Measurements from ENCODE around the gene RASGRF1.

The RASGRF1 gene

DNA sequence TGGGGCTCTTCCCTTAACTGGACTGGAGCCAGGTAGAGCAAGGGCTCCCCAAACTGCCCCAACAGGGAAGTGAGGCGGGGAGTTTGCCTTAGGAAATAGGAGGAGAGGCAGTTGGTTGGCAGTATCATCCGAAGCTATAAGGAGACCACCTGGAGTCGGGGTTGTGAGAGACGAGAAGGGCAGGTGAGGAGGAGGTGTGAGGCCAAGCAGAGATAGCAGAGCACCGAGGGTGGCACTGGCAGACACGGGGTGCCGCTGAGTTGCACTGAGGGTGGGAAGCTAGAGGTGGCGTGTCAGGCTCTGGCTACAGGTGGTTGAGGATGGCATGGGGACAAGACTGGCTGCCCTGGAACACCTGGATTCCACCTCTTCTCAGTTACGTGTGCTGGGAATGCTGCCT is 17.2 kb downstream of the RASGRF1 start:
- Histone ChIP-seq H3K4ac (ENCODE audit: low read depth in 1 of 2, low read length in 2 of 2) (no peak overlapping the region), H2AK5ac (ENCODE audit: low read length, severe bottlenecking) (no peak overlapping the region), H3K14ac (ENCODE audit: low read length in 2 of 2) (no peak overlapping the region), H2AFZ (ENCODE audit: low read depth, low read length) (no peak overlapping the region), H2BK5ac (ENCODE audit: low read depth, low read length, poor library complexity, severe bottlenecking) (no peak overlapping the region), H3K23ac (ENCODE audit: low read length in 2 of 2) (no peak overlapping the region), H3K4me1 (ENCODE audit: control insufficient read depth, insufficient read depth, low read depth, low read length) (no peaks in the 10 kb centered on the region), H3K9ac (ENCODE audit: low read length) (no peak overlapping the region), H2BK12ac (ENCODE audit: low read length in 2 of 2) (no peak overlapping the region), H3K4me2 (ENCODE audit: low read length, poor library complexity, severe bottlenecking) (no peak overlapping the region), H2BK120ac (ENCODE audit: low read depth, low read length) (no peak overlapping the region), H2BK15ac (ENCODE audit: low read depth, poor library complexity, severe bottlenecking) (no peak overlapping the region), H3K9me3 (ENCODE audit: control insufficient read depth, low read length) (no peaks in the 10 kb centered on the region), H4K8ac (ENCODE audit: low read length) (no peak overlapping the region), H3K4me3 (ENCODE audit: insufficient read depth in 1 of 2, low read depth in 1 of 2, low read length in 2 of 2) (no peak overlapping the region), H3K27ac (ENCODE audit: low read length, poor library complexity, severe bottlenecking) (no peak overlapping the region), H4K91ac (ENCODE audit: low read length) (no peak overlapping the region), H3K36me3 (ENCODE audit: control insufficient read depth in 1 of 2, insufficient read depth in 2 of 2, low read depth in 1 of 2, low read length in 2 of 2) (no peaks in the 10 kb centered on the region), H3K79me1 (replicated peaks; ENCODE audit: low read length, poor library complexity, severe bottlenecking) (no peaks in the 10 kb centered on the region), H3K18ac (ENCODE audit: low read depth in 1 of 2, low read length in 2 of 2) (no peak overlapping the region), H3K27me3 (ENCODE audit: control insufficient read depth in 1 of 2, insufficient read depth in 1 of 2, low read length in 2 of 2) (no peaks in the 10 kb centered on the region)
- 77% methylated on average over 9 of the region's 9 CpGs for WGBS
- no peak for DNase-seq

DNA sequence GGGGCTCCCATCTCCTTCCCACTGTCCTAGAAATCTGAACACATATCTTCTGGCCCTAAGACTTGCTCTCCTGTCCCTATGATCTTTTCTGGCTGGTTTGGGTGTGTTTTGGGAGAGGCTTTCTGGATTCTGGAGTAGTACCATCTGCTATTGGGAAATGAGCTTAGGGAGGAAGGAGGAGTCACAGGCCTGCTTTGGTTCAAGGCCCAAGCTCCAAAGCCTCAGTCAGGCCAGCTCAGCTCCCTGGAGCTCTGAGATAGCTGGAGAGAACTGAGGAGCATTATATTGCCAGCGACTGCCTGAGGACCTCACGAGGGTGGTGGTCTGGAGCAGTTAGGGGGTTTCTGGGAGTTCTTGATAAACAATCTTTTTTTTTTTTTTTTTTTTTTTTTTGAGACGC is 18.7 kb downstream of the RASGRF1 start:
- H3K36me3 ChIP-seq (ENCODE audit: control insufficient read depth in 1 of 2, insufficient read depth in 2 of 2, low read depth in 1 of 2, low read length in 2 of 2): no peaks in the 10 kb centered on the region
- H4K8ac ChIP-seq (ENCODE audit: low read length): no peak overlapping the region
- no peak overlapping the region for H2BK12ac ChIP-seq (ENCODE audit: low read length in 2 of 2)
- DNase-seq: no peak
- 60% methylated on average over 1 of the region's 3 CpGs for WGBS
- no peak overlapping the region for H2BK5ac ChIP-seq (ENCODE audit: low read depth, low read length, poor library complexity, severe bottlenecking)
- H3K23ac ChIP-seq (ENCODE audit: low read length in 2 of 2): no peak overlapping the region
- no peak overlapping the region for H2AFZ ChIP-seq (ENCODE audit: low read depth, low read length)
- H3K27me3 ChIP-seq (ENCODE audit: control insufficient read depth in 1 of 2, insufficient read depth in 1 of 2, low read length in 2 of 2): peaks cover 0 to 6% of the 10 kb centered on the region in 2 experiments
- H3K4me1 ChIP-seq (ENCODE audit: control insufficient read depth, insufficient read depth, low read depth, low read length): no peaks in the 10 kb centered on the region
- no peak overlapping the region for H3K4me2 ChIP-seq (ENCODE audit: low read length, poor library complexity, severe bottlenecking)
- no peak overlapping the region for H3K4ac ChIP-seq (ENCODE audit: low read depth in 1 of 2, low read length in 2 of 2)
- no peaks in the 10 kb centered on the region for H3K9me3 ChIP-seq (ENCODE audit: control insufficient read depth, low read length)
- no peak overlapping the region for H4K91ac ChIP-seq (ENCODE audit: low read length)
- H3K4me3 ChIP-seq (ENCODE audit: insufficient read depth in 1 of 2, low read depth in 1 of 2, low read length in 2 of 2): no peak overlapping the region
- H3K18ac ChIP-seq (ENCODE audit: low read depth in 1 of 2, low read length in 2 of 2): no peak overlapping the region
- no peaks in the 10 kb centered on the region for H3K79me1 ChIP-seq (replicated peaks; ENCODE audit: low read length, poor library complexity, severe bottlenecking)
- H3K14ac ChIP-seq (ENCODE audit: low read length in 2 of 2): no peak overlapping the region
- peak overlapping the region; percentile 6 for H3K9ac ChIP-seq (ENCODE audit: low read length)
- no peak overlapping the region for H2BK15ac ChIP-seq (ENCODE audit: low read depth, poor library complexity, severe bottlenecking)
- no peak overlapping the region for H2AK5ac ChIP-seq (ENCODE audit: low read length, severe bottlenecking)
- no peak overlapping the region for H2BK120ac ChIP-seq (ENCODE audit: low read depth, low read length)
- no peak overlapping the region for H3K27ac ChIP-seq (ENCODE audit: low read length, poor library complexity, severe bottlenecking)

- no peak overlapping the region for H3K9ac ChIP-seq (ENCODE audit: low read length)
- no peak overlapping the region for H2AFZ ChIP-seq (ENCODE audit: low read depth, low read length)
- no peak for DNase-seq
- 71% methylated on average over 2 of the region's 2 CpGs for WGBS
- no peak overlapping the region for H4K91ac ChIP-seq (ENCODE audit: low read length)
- no peak overlapping the region for H3K27ac ChIP-seq (ENCODE audit: low read length, poor library complexity, severe bottlenecking)
- H3K27me3 ChIP-seq (ENCODE audit: control insufficient read depth in 1 of 2, insufficient read depth in 1 of 2, low read length in 2 of 2): peaks cover 13 to 19% of the 10 kb centered on the region in 2 experiments
- H2BK15ac ChIP-seq (ENCODE audit: low read depth, poor library complexity, severe bottlenecking): no peak overlapping the region
- no peaks in the 10 kb centered on the region for H3K36me3 ChIP-seq (ENCODE audit: control insufficient read depth in 1 of 2, insufficient read depth in 2 of 2, low read depth in 1 of 2, low read length in 2 of 2)
- H3K4me1 ChIP-seq (ENCODE audit: control insufficient read depth, insufficient read depth, low read depth, low read length): peaks cover 2% of the 10 kb centered on the region
- H3K18ac ChIP-seq (ENCODE audit: low read depth in 1 of 2, low read length in 2 of 2): no peak overlapping the region
- H2AK5ac ChIP-seq (ENCODE audit: low read length, severe bottlenecking): no peak overlapping the region
- H3K4ac ChIP-seq (ENCODE audit: low read depth in 1 of 2, low read length in 2 of 2): no peak overlapping the region
- no peak overlapping the region for H2BK5ac ChIP-seq (ENCODE audit: low read depth, low read length, poor library complexity, severe bottlenecking)
- H3K23ac ChIP-seq (ENCODE audit: low read length in 2 of 2): no peak overlapping the region
- no peak overlapping the region for H3K4me3 ChIP-seq (ENCODE audit: insufficient read depth in 1 of 2, low read depth in 1 of 2, low read length in 2 of 2)
- no peaks in the 10 kb centered on the region for H3K79me1 ChIP-seq (replicated peaks; ENCODE audit: low read length, poor library complexity, severe bottlenecking)
- no peak overlapping the region for H3K4me2 ChIP-seq (ENCODE audit: low read length, poor library complexity, severe bottlenecking)
- H3K9me3 ChIP-seq (ENCODE audit: control insufficient read depth, low read length): no peaks in the 10 kb centered on the region
- H2BK120ac ChIP-seq (ENCODE audit: low read depth, low read length): no peak overlapping the region
- H2BK12ac ChIP-seq (ENCODE audit: low read length in 2 of 2): no peak overlapping the region
- H3K14ac ChIP-seq (ENCODE audit: low read length in 2 of 2): no peak overlapping the region
- no peak overlapping the region for H4K8ac ChIP-seq (ENCODE audit: low read length)
Measured at GRCh38 chr15:79068790-79069189, 21.8 kb downstream of the RASGRF1 start.

DNA sequence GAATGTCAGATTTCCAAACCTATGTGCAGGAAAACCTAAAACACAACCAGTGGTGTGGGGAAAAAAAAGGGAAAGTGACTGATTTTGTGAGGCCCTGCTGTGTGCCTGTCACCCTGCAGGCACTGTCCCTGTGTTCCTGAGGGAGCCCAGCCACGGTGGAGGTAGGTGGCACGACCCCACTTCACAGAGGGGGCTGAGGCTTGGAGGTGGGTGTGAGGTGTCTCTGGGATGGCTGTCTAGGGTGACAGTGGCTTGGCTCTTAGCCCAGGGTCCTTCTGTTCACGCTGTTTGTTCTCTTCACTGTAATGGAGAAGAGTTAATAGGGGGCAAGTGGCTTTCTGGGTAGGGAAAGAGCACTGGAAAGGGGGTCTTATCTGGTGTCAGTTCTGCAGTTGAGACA is 22.6 kb downstream of the RASGRF1 start:
- Histone ChIP-seq H3K27ac (ENCODE audit: low read length, poor library complexity, severe bottlenecking) (no peak overlapping the region), H2BK120ac (ENCODE audit: low read depth, low read length) (no peak overlapping the region), H3K36me3 (ENCODE audit: control insufficient read depth in 1 of 2, insufficient read depth in 2 of 2, low read depth in 1 of 2, low read length in 2 of 2) (no peaks in the 10 kb centered on the region), H3K23ac (ENCODE audit: low read length in 2 of 2) (no peak overlapping the region), H3K4me3 (ENCODE audit: insufficient read depth in 1 of 2, low read depth in 1 of 2, low read length in 2 of 2) (no peak overlapping the region), H3K18ac (ENCODE audit: low read depth in 1 of 2, low read length in 2 of 2) (no peak overlapping the region), H4K91ac (ENCODE audit: low read length) (no peak overlapping the region), H3K4me2 (ENCODE audit: low read length, poor library complexity, severe bottlenecking) (no peak overlapping the region), H3K79me1 (replicated peaks; ENCODE audit: low read length, poor library complexity, severe bottlenecking) (no peaks in the 10 kb centered on the region), H3K9ac (ENCODE audit: low read length) (no peak overlapping the region), H2AFZ (ENCODE audit: low read depth, low read length) (no peak overlapping the region), H3K4ac (ENCODE audit: low read depth in 1 of 2, low read length in 2 of 2) (no peak overlapping the region), H2BK12ac (ENCODE audit: low read length in 2 of 2) (no peak overlapping the region), H3K9me3 (ENCODE audit: control insufficient read depth, low read length) (no peaks in the 10 kb centered on the region), H2BK15ac (ENCODE audit: low read depth, poor library complexity, severe bottlenecking) (no peak overlapping the region), H2BK5ac (ENCODE audit: low read depth, low read length, poor library complexity, severe bottlenecking) (no peak overlapping the region), H4K8ac (ENCODE audit: low read length) (no peak overlapping the region), H2AK5ac (ENCODE audit: low read length, severe bottlenecking) (no peak overlapping the region), H3K14ac (ENCODE audit: low read length in 2 of 2) (no peak overlapping the region), H3K4me1 (ENCODE audit: control insufficient read depth, insufficient read depth, low read depth, low read length) (peaks cover 2% of the 10 kb centered on the region), H3K27me3 (ENCODE audit: control insufficient read depth in 1 of 2, insufficient read depth in 1 of 2, low read length in 2 of 2) (peaks cover 18 to 27% of the 10 kb centered on the region in 2 experiments)
- 70% methylated on average over 3 of the region's 3 CpGs for WGBS
- DNase-seq: no peak
